H1 (cell line): ENCODE results near the gene PRR23E. TPM values are rescaled to one million over a fixed set of nuclear protein-coding genes. Genes with fewer than 3 reads are reported as not detected.
A peak's percentile ranks its signal among the peaks of the same experiment; 100 is the strongest.

Source experiments
- CTCF ChIA-PET: fragments of 300-600 bp; sonication (Branson Sonifier 250); formaldehyde crosslinking; loops from one replicate; lab custom pipeline; 2021; ENCODE audit not compliant: partially characterized antibody; lab: Charles Lee
- POLR2A ChIA-PET: fragments of 300-600 bp; sonication (Branson Sonifier 250); formaldehyde crosslinking; loops from one replicate; lab custom pipeline; 2021; ENCODE audit warnings: inconsistent platforms; ENCODE audit not compliant: partially characterized antibody; lab: Charles Lee
- DNase-seq, 2 experiments: peaks; one replicate each; pipeline versions ENCODE4 v3.0.0 to v3.0.0-alpha.2; 2010 to 2022; ENCODE audit warnings: low spot score in 2 of 2, low read depth in 1 of 2, mixed read lengths in 1 of 2
- FAIRE-seq: peaks from 2 replicates; lab custom pipeline; 2011; peaks lifted over from hg19 to GRCh38; lab: Jason Lieb, UNC
- H2AFZ ChIP-seq: 2 replicates; pipeline ENCODE4 v1.8.1; 2012; ENCODE audit warnings: low read length, inconsistent platforms
- H2AK5ac ChIP-seq: 2 replicates; pipeline ENCODE4 v1.6.1; 2013; ENCODE audit warnings: low read depth, low read length
- H2BK120ac ChIP-seq: replicated peaks from 2 replicates; pipeline ENCODE3; 2013; ENCODE audit warnings: low read depth, low read length, inconsistent platforms
- H2BK12ac ChIP-seq: 2 replicates; pipeline ENCODE4 v1.6.1; 2013; ENCODE audit warnings: low read depth, low read length
- H2BK15ac ChIP-seq: 2 replicates; pipeline ENCODE4 v1.6.1; 2013; ENCODE audit warnings: low read length
- H2BK20ac ChIP-seq: 2 replicates; pipeline ENCODE4 v1.6.1; 2013; ENCODE audit warnings: low read length
- H2BK5ac ChIP-seq: 2 replicates; pipeline ENCODE4 v1.6.1; 2013; ENCODE audit warnings: low read depth, low read length
- H3K14ac ChIP-seq: 2 replicates; pipeline ENCODE4 v1.6.1; 2013; ENCODE audit warnings: inconsistent platforms; ENCODE audit not compliant: insufficient read length
- H3K18ac ChIP-seq: 2 replicates; pipeline ENCODE4 v1.6.1; 2013; ENCODE audit warnings: low read length; ENCODE audit errors: extremely low read depth
- H3K23ac ChIP-seq: 2 replicates; pipeline ENCODE4 v1.6.1; 2013; ENCODE audit warnings: inconsistent platforms; ENCODE audit not compliant: insufficient read length
- H3K23me2 ChIP-seq: 2 replicates; pipeline ENCODE4 v1.6.1; 2013; ENCODE audit warnings: low read depth, low read length
- H3K27ac ChIP-seq: 2 replicates; pipeline ENCODE4 v1.6.1; 2011; ENCODE audit warnings: low read depth, low read length, inconsistent platforms
- H3K27me3 ChIP-seq, 4 experiments: replicated peaks in 1 of 4; 1 replicate in 1 of 4; 2 replicates in 3 of 4; pipeline versions ENCODE4 v1.6.1 to v1.8.1; 2011 to 2013; ENCODE audit warnings: low read length in 3 of 4, mild to moderate bottlenecking in 3 of 4, inconsistent platforms in 2 of 4, mixed read lengths in 2 of 4, moderate library complexity in 1 of 4; ENCODE audit not compliant: control insufficient read depth in 3 of 4, insufficient read depth in 3 of 4; ENCODE audit errors: extremely low read depth in 1 of 4
- H3K36me3 ChIP-seq, 4 experiments: 2 replicates each; pipeline versions ENCODE4 v1.6.1 to v1.8.1; 2011 to 2013; ENCODE audit warnings: mild to moderate bottlenecking in 4 of 4, low read length in 3 of 4, moderate library complexity in 2 of 4, control low read depth in 1 of 4, inconsistent platforms in 1 of 4; ENCODE audit not compliant: insufficient read depth in 4 of 4, control insufficient read depth in 2 of 4
- H3K4ac ChIP-seq: replicated peaks from 2 replicates; pipeline ENCODE3; 2013; ENCODE audit warnings: low read length, low read depth, mixed read lengths, inconsistent platforms; ENCODE audit not compliant: insufficient read length
- H3K4me1 ChIP-seq, 4 experiments: replicated peaks in 1 of 4; 1 replicate in 1 of 4; 2 replicates in 3 of 4; pipeline versions ENCODE4 v1.6.1 to v1.8.1; 2011 to 2013; ENCODE audit warnings: low read length in 3 of 4, inconsistent platforms in 2 of 4, mixed read lengths in 1 of 4; ENCODE audit not compliant: insufficient read depth in 4 of 4, control insufficient read depth in 3 of 4
- H3K4me2 ChIP-seq, 2 experiments: 2 replicates each; pipeline versions ENCODE4 v1.6.1 to v1.8.1; 2011 to 2013; ENCODE audit warnings: low read depth in 2 of 2, low read length in 2 of 2, control low read depth in 1 of 2, inconsistent platforms in 1 of 2, mild to moderate bottlenecking in 1 of 2; ENCODE audit not compliant: insufficient read depth in 1 of 2
- H3K4me3 ChIP-seq, 4 experiments: fragments of 200-600, 300-600 bp in 1 of 4; sonication (generic), shearing (Covaris generic), sonication (Bioruptor Twin) in 1 of 4; 2 replicates each; pipeline versions ENCODE4 v1.5.1 to v1.8.1; 2011 to 2016; ENCODE audit warnings: low read length in 4 of 4, low read depth in 3 of 4, control low read depth in 2 of 4, inconsistent platforms in 2 of 4, mild to moderate bottlenecking in 2 of 4, mixed read lengths in 1 of 4, moderate library complexity in 1 of 4; ENCODE audit not compliant: insufficient read depth in 2 of 4; ENCODE audit errors: extremely low read depth in 1 of 4
- H3K56ac ChIP-seq: replicated peaks from 2 replicates; pipeline ENCODE3; 2013; ENCODE audit warnings: low read depth, mild to moderate bottlenecking, mixed read lengths, low read length, inconsistent platforms; ENCODE audit not compliant: insufficient read length
- H3K79me1 ChIP-seq: 2 replicates; pipeline ENCODE4 v1.6.1; 2013; ENCODE audit warnings: low read depth, low read length, control low read depth
- H3K79me2 ChIP-seq, 2 experiments: 2 replicates each; pipeline versions ENCODE4 v1.6.1 to v1.8.1; 2012 to 2013; ENCODE audit warnings: low read length in 2 of 2, mild to moderate bottlenecking in 2 of 2, inconsistent platforms in 1 of 2; ENCODE audit not compliant: insufficient read depth in 2 of 2, control insufficient read depth in 1 of 2
- H3K9ac ChIP-seq, 4 experiments: replicated peaks in 1 of 4; 1 replicate in 1 of 4; 2 replicates in 3 of 4; pipeline versions ENCODE4 v1.6.1 to v1.8.1; 2011 to 2013; ENCODE audit warnings: low read depth in 3 of 4, low read length in 3 of 4, control low read depth in 2 of 4, mild to moderate bottlenecking in 2 of 4, moderate library complexity in 2 of 4, inconsistent platforms in 1 of 4; ENCODE audit errors: extremely low read depth in 1 of 4
- H3K9me3 ChIP-seq, 2 experiments: 2 replicates each; pipeline versions ENCODE4 v1.6.1 to v1.8.1; 2012 to 2013; ENCODE audit warnings: mild to moderate bottlenecking in 2 of 2, moderate library complexity in 2 of 2, control low read depth in 1 of 2, inconsistent platforms in 1 of 2, low read depth in 1 of 2, low read length in 1 of 2, mixed read lengths in 1 of 2; ENCODE audit not compliant: insufficient read depth in 2 of 2
- H4K20me1 ChIP-seq, 2 experiments: replicated peaks in 1 of 2; 2 replicates each; pipeline versions ENCODE3 to v1.8.1; 2011 to 2013; ENCODE audit warnings: inconsistent platforms in 2 of 2, low read length in 2 of 2, mild to moderate bottlenecking in 1 of 2; ENCODE audit not compliant: insufficient read depth in 2 of 2, control insufficient read depth in 1 of 2
- H4K5ac ChIP-seq: 2 replicates; pipeline ENCODE4 v1.6.1; 2013; ENCODE audit warnings: low read length, low read depth, mixed read lengths, inconsistent platforms; ENCODE audit not compliant: insufficient read length
- H4K8ac ChIP-seq: 2 replicates; pipeline ENCODE4 v1.8.0; 2013; ENCODE audit warnings: mild to moderate bottlenecking, moderate library complexity, low read length, inconsistent platforms; ENCODE audit not compliant: insufficient read depth; ENCODE audit errors: extremely low read depth
- H4K91ac ChIP-seq: replicated peaks from 2 replicates; pipeline ENCODE3; 2013; ENCODE audit warnings: low read length, mixed read lengths, inconsistent platforms; ENCODE audit not compliant: insufficient read length
- CHD1 ChIP-seq: IDR thresholded peaks from 2 replicates; pipeline ENCODE4 v1.6.1; 2012; ENCODE audit warnings: low read depth, low read length, improper control_type of control experiment
- GABPA ChIP-seq: IDR thresholded peaks from 2 replicates; pipeline ENCODE4 v1.6.1; 2011; ENCODE audit warnings: mild to moderate bottlenecking, low read length, moderate library complexity, borderline replicate concordance; ENCODE audit not compliant: insufficient read depth
- GTF2F1 ChIP-seq: IDR thresholded peaks from 2 replicates; pipeline ENCODE4 v1.6.1; 2012; ENCODE audit warnings: low read depth, low read length, improper control_type of control experiment, borderline replicate concordance
- MAX ChIP-seq: IDR thresholded peaks from 2 replicates; pipeline ENCODE4 v1.6.1; 2012; ENCODE audit warnings: inconsistent platforms
- POLR2AphosphoS5 ChIP-seq: IDR thresholded peaks from 2 replicates; pipeline ENCODE4 v1.6.1; 2011; ENCODE audit warnings: low read depth, low read length
- RNF2 ChIP-seq: fragments of 200-900, 300-1000 bp; sonication (generic); IDR thresholded peaks from 2 replicates; pipeline ENCODE4 v1.7.1; 2016; ENCODE audit warnings: borderline replicate concordance, low read depth, mild to moderate bottlenecking, antibody characterized with exemption, low read length; ENCODE audit not compliant: poor library complexity, severe bottlenecking; ENCODE audit errors: missing control alignments
- RXRA ChIP-seq: IDR thresholded peaks from 2 replicates; pipeline ENCODE4 v1.6.1; 2011; ENCODE audit warnings: low read depth, mild to moderate bottlenecking, low read length, moderate library complexity; ENCODE audit not compliant: insufficient read depth
- SP1 ChIP-seq: IDR thresholded peaks from 2 replicates; pipeline ENCODE4 v1.6.1; 2011; ENCODE audit warnings: low read depth, low read length
- WGBS, 2 experiments: shearing (Covaris generic) in 1 of 2; methylation state at CpG; one replicate each; pipeline versions ENCODE4 v1.1.6 to v1.1.7; 2013 to 2015; ENCODE audit warnings: low lambda C conversion rate in 2 of 2, mixed read lengths in 2 of 2, inconsistent platforms in 1 of 2, low coverage in 1 of 2, missing lambda C conversion rate in 1 of 2; ENCODE audit not compliant: insufficient replicate concordance in 2 of 2, insufficient coverage in 1 of 2, insufficient read length in 1 of 2; ENCODE audit errors: extremely low coverage in 1 of 2, missing lambda C conversion rate in 1 of 2; 5-methylcytosine and 5-hydroxymethylcytosine counted together
- polyA plus RNA-seq, 7 experiments: library from polyadenylated mRNA; depleted of rRNA in 3 of 7; stranded (reverse) in 5 of 7; unstranded in 2 of 7; fragments of >200 nt in 5 of 7; fragments of 200-250 nt in 2 of 7; gene quantifications; 1 replicate in 5 of 7; 2 replicates in 1 of 7; 4 replicates in 1 of 7; pipeline versions ENCODE4 v1.2.1 to v1.2.3, GENCODE V29; 2011 to 2013; ENCODE audit warnings: missing spikeins in 2 of 7, mixed read lengths in 2 of 7
- total RNA-seq: library from RNA; stranded (reverse); fragmentation: NEBNext Ultra II Directional; extraction: Animal tissue kit (Norgen Biotek cat#: 25700); gene quantifications from 2 replicates; pipeline ENCODE4 v1.2.1, GENCODE V29; 2021

PRR23E gene
- total and polyA plus RNA-seq, 2 of the 8 experiments (the other 6 are each of a cell fraction or from before 2014, with no cell fraction given): not detected

DNA sequence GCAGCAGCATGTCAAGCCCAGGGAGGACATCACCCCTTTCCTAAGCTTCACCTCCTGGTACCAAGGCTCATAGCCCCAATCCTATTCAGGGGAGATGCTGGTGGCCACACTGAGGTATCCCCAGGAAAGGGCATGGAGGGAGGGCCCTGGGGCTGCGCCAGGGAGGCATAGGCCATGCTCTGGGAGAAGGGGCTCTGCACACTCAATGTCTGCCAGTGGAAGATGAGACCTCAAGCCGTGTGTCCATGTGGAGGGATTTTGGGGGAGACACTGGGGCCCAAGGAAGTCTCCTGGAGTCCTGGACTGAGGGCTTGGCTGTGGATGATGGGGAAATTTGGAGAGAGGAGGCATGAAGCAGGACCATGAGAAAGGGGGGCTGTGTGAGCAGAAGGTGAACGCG lies 21.2 kb upstream of the PRR23E start:
- Histone ChIP-seq H3K27me3 (no peaks in the 10 kb centered on the region; a peak in 1 of 7 replicates), H2BK5ac (no peak overlapping the region), H2BK20ac (no peak overlapping the region), H2BK120ac (no peak overlapping the region), H4K91ac (no peak overlapping the region), H3K18ac (no peak overlapping the region), H4K5ac (no peak overlapping the region), H4K8ac (no peak overlapping the region), H3K4me3 (no peak overlapping the region), H3K56ac (no peak overlapping the region), H3K9ac (no peak overlapping the region), H3K27ac (no peak overlapping the region)
- 79% methylated on average over 4 of the region's 4 CpGs; no CpG with 5 or more reads in 1 of the 2 experiments for WGBS, 2 experiments
- CTCF ChIA-PET: interaction anchor here (1.6 to 1.8 kb wide), 2 partner anchors 13 to 154 kb away, joined by 3 to 5 read pairs; no protein-coding TSS in a partner anchor
- TF ChIP-seq GABPA (no peak), RXRA (no peak), MAX (no peak), SP1 (no peak), RNF2 (no peak), GTF2F1 (no peak), CHD1 (no peak), POLR2AphosphoS5 (no peak)
- TF ChIP-seq, all 59 proteins: peak for 0
- DNase-seq (peak in 1 of 2 experiments; percentile 23), FAIRE-seq (no peak)
- Histone ChIP-seq H3K4me2 (no peak overlapping the region), H4K20me1 (peaks cover 0 to 2% of the 10 kb centered on the region in 2 experiments), H3K14ac (no peak overlapping the region), H3K4ac (no peak overlapping the region), H3K36me3 (no peaks in the 10 kb centered on the region), H3K79me1 (no peaks in the 10 kb centered on the region), H3K23ac (no peak overlapping the region), H2BK15ac (no peak overlapping the region), H2AFZ (no peak overlapping the region), H3K9me3 (no peaks in the 10 kb centered on the region), H3K4me1 (peaks cover 0 to 3% (median 1%) of the 10 kb centered on the region in 4 experiments; a peak in 2 of 7 replicates), H2BK12ac (no peak overlapping the region), H3K23me2 (no peaks in the 10 kb centered on the region), H3K79me2 (no peaks in the 10 kb centered on the region), H2AK5ac (no peak overlapping the region)
- POLR2A ChIA-PET: no interaction called here
